HG02885 (cell line): ENCODE data around the gene RAMACL.

ENCODE experiments used
- ATAC-seq: cut with Tn5 transposase; IDR thresholded peaks from one replicate; pipeline ENCODE4 v1.9.1; 2021; ENCODE audit warnings: mild to moderate bottlenecking; ENCODE audit not compliant: unreplicated experiment, poor library complexity

RAMACL gene

GRCh38 chr6:166581091-166581511 is 5.4 kb downstream of the RAMACL start:
- no peak for ATAC-seq

DNA sequence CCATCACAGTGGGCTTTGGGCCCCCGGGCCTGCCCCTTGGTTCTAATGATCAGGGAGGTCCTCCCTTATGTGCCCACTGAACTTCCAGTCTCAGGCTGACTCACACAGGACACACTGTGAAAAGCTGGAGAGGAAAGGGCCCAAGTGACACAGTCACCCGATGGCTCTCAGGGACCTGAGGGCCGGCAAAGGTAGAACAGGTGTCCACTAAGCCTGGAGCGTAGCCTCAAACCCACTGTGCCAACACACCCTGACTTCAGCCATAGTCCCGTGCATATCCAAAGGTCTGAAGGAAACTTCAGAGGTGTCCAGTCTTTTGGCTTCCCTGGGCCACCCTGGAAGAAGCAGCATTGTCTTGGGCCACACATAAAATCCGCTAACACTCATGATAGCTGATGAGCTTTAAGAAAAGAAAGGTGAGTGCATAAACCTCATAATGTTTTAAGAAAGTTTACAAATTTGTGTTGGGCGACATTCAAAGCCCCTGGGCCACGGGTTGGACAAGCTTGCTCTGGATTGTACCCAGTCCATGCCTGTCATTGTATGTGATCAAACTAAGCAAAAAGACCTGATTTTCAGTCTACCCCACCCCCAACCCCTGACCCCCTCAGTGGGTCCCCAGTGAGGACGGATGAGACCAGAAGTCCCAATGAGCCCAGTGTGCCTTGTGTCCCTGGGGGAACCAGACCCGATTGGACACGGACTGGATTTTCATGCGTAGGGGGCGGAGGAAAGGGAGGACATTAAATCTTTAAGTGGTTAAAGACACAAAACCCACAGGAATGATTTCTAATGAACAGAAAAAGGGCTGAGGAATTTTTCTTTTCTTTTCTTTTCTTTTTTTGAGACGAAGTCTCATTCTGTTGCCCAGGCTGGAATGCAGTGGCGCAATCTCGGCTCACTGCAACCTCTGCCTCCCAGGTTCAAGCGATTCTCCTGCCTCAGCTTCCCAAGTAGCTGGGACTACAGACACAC is 6.1 kb downstream of the RAMACL start:
- no peak for ATAC-seq

- no peak for ATAC-seq
These were observed 7.1 kb downstream of the RAMACL start for GRCh38 chr6:166579237-166579850.

DNA sequence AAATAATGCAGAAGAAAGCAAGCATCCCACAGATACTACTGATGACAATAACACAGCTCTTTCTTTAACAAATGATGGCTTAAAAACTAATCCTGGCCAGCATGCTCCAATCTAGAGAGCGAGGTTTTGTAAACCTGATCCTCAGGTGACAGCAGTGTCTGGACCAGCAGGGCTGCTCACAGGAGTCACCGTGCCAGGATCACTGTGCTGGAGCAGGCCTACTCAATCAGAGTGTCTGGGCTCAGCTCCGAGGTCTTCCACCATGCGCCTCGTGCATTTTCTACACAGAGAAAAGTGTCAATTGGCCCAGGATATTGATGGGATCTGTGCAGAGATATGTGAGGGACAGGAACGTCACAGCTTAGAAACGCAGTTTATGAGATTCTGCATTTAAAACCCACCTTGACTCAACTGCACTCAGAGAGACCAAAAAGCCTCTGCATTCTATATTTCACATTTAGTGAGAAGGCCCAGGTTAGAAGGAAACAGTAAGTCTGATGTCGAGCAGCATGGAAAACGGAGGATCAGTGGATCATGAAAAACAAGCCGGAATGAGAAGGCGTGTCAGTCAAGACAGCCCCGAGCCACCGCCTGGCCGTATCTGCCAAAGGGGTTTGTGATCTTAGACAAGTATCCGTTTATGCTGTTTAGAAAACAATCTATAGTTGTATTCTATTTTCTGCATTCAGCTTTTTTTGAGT is 7.8 kb downstream of the RAMACL start:
- no peak for ATAC-seq

DNA sequence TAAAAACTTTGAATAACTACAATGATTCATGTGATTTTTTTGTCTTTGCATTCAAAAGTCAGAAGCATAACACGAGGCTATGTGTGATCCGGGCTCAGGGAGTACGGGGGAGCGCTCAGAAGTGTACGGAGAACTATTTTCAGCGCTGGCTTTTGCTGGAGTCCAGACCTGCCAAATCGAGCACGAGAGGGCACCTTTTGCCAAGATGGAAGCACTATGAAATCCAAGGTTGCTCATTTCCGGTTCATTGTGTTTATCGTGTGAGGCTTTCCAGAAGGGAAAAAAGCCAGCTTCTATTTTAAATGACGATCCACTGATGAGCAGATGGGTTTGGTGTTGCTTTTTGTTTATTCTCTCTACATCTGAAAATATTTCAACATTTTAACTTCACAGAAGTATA is 11.3 kb downstream of the RAMACL start:
- no peak for ATAC-seq

GRCh38 chr6:166573511-166574216 is 12.8 kb downstream of the RAMACL start:
- ATAC-seq = no peak

- no peak for ATAC-seq
These were observed 13.9 kb downstream of the RAMACL start for GRCh38 chr6:166572370-166573261.

- no peak for ATAC-seq
These were observed 15.4 kb downstream of the RAMACL start for GRCh38 chr6:166570929-166571713.

GRCh38 chr6:166569206-166569605 is 17.3 kb downstream of the RAMACL start:
- no peak for ATAC-seq

GRCh38 chr6:166567813-166568212 is 18.7 kb downstream of the RAMACL start:
- no peak for ATAC-seq

DNA sequence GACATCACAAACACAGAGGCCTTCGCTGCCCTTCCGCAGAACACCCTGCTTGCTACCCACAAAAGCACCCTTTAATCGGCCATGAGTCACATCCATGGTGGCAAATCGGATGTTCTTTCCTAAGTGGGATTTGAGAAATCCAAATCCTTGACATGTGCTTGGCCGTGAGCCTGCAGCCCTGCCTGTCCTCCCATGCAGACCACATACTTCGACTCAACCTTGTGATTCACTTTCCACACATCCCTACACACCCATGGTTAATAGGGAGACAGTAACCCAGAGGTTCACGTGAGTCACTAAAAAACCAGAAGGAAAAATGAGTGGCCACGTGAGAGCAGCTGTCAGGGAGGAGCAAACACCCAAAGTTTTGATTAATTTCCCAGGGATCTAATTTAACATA is 19.4 kb downstream of the RAMACL start:
- ATAC-seq = no peak

DNA sequence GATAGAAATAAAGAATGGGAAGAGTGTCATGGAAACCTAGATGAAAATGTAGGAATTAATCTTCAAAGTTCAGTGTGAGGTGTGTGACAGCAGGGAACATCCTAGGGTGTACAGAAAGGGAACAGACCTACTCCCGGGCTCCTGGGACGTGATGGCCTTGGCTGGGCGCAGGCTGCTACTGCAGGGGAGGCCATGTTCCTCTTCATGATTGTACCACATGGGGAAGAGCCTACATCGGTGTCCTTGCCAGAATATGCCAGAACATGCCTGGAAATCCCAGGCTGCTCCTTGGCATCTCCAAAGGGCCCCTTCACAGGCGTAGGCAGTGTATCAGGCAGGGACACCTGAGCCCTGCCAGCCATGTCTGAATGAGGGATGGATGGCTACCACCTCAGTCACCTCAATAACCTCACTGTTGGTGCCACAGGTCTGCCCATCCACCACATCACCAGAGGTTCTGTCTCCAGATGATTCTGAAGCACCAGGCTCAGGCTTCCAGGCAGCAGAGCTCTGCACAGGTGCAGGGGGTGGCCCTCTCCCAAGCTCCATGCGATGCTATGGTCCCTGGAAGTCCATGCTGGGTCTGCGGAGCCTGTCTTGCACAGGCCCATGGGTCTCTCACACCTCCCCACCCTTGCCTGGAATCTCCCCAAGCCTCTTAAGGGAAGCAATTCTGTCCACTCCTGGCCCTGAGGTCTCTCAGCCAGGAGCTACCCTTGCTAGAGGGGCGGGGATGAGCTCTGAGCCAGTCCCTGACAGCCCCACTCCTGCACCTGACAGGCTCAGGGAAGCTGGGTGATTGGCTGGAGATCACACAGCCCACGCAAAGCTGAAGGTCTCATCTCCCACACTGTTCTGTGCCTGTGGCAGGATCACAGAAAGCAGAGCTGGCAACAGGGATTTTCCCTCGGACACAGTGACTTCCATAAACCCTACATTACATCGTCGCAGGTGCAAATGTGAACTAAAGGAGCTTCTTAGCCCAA is 20.2 kb downstream of the RAMACL start:
- ATAC-seq = no peak

GRCh38 chr6:166565084-166565967 is 21.2 kb downstream of the RAMACL start:
- no peak for ATAC-seq

DNA sequence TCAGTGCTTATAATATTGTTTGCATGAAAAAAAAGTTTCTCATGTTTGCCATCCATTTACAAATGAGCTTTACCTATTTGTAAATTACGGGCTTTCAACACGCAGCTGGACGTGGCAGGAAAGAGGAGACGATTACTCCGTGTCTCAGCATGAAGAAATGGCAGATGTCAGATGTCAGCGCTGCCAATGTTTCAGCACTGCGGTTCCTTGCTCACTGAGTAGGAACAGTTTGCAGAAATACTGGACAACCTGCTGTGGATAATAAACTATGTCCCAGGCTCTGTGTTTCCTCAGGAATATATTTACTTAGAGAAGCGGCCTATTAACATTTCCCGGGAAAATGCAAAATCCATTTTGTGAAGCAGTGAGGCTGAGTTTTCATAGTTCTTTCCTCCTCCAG is 22.7 kb downstream of the RAMACL start:
- no peak for ATAC-seq

- ATAC-seq = no peak
These were observed 23.3 kb downstream of the RAMACL start for GRCh38 chr6:166563200-166563599.

- ATAC-seq = no peak
These were observed 23.8 kb downstream of the RAMACL start for GRCh38 chr6:166562726-166563125.
